ENCODE results near the gene NT5C3A. TPM values are rescaled to one million over a fixed set of nuclear protein-coding genes. Genes with fewer than 3 reads are reported as not detected.

NT5C3A gene
- total and polyA plus RNA-seq, 2 donors from 2014 or later: 22.2 to 29.0 TPM

GRCh38 chr7:33039903-33040292 lies 22.7 kb downstream of the NT5C3A start:
- no peak for FAIRE-seq
- intact Hi-C loops (cut with DNase I): no loop called here
- TF ChIP-seq, protein P1, sequence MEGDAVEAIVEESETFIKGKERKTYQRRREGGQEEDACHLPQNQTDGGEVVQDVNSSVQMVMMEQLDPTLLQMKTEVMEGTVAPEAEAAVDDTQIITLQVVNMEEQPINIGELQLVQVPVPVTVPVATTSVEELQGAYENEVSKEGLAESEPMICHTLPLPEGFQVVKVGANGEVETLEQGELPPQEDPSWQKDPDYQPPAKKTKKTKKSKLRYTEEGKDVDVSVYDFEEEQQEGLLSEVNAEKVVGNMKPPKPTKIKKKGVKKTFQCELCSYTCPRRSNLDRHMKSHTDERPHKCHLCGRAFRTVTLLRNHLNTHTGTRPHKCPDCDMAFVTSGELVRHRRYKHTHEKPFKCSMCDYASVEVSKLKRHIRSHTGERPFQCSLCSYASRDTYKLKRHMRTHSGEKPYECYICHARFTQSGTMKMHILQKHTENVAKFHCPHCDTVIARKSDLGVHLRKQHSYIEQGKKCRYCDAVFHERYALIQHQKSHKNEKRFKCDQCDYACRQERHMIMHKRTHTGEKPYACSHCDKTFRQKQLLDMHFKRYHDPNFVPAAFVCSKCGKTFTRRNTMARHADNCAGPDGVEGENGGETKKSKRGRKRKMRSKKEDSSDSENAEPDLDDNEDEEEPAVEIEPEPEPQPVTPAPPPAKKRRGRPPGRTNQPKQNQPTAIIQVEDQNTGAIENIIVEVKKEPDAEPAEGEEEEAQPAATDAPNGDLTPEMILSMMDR (IDR thresholded peaks at IDR 0.05; ENCODE audit: borderline replicate concordance, extremely low read depth, insufficient read depth): no peak
- Histone ChIP-seq H3K4me3 (ENCODE audit: low read length in 3 of 3) (peak overlapping the region in 2 of 3 donors; percentile 71 to 75), H3K27me3 (ENCODE audit: control insufficient read depth, insufficient read depth, low read length) (no peaks in the 10 kb centered on the region), H3K4me1 (ENCODE audit: control insufficient read depth in 2 of 3, insufficient read depth in 2 of 3, low read depth in 1 of 3, low read length in 3 of 3) (peaks cover 0 to 37% (median 3%) of the 10 kb centered on the region in 3 donors), H3K36me3 (ENCODE audit: control insufficient read depth in 2 of 3, insufficient read depth in 3 of 3, low read length in 3 of 3) (no peaks in the 10 kb centered on the region), H3K9me3 (ENCODE audit: control insufficient read depth in 2 of 3, insufficient read depth in 1 of 3, low read length in 3 of 3) (no peaks in the 10 kb centered on the region), H3K9ac (ENCODE audit: low read length in 3 of 3) (peak overlapping the region in 2 of 3 donors; percentile 65), H3K27ac (ENCODE audit: low read depth in 2 of 2, low read length in 2 of 2) (peak overlapping the region in 1 of 2 donors; percentile 20)
- no peak for DNase-seq

DNA sequence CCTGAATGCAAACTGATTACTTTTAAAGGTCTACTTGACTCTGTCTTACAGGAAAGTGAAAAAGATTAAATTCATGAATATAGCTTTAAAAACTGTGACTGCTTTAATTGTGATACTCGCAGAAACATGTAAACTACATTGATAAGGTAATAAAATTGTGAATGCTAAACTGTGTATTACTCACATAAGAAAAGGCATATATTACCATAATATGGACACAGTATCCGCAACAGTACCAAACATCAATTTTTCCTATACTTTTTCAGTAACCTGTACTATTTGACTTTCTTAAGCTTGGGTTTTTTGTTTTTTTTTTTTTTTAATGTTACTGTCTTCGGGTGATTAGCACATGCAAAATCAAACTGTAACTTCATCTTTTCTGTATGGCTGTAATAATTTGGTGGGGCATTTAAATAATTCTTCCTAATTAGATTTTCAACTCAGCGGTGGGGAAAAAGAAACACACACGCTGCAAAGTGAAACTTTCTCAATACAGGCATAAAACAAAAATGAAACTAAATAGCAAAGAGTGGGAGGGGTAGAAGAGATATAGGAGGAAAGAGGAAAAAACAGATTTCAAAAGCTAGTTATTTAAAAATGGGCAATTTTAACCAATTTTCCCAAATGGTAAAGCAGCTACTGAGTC lies 23.2 kb downstream of the NT5C3A start:
- peak overlapping the region in 2 of 3 donors; percentile 65 for H3K9ac ChIP-seq (ENCODE audit: low read length in 3 of 3)
- peak overlapping the region in 1 of 2 donors; percentile 20 for H3K27ac ChIP-seq (ENCODE audit: low read depth in 2 of 2, low read length in 2 of 2)
- H3K36me3 ChIP-seq (ENCODE audit: control insufficient read depth in 2 of 3, insufficient read depth in 3 of 3, low read length in 3 of 3): no peaks in the 10 kb centered on the region
- H3K4me3 ChIP-seq (ENCODE audit: low read length in 3 of 3): peak overlapping the region; percentile 31 to 75 (median 71)
- intact Hi-C loops (cut with DNase I): no loop called here
- FAIRE-seq (peak; percentile 89), DNase-seq (peak in 1 of 5 donors; percentile 19)
- no peaks in the 10 kb centered on the region for H3K9me3 ChIP-seq (ENCODE audit: control insufficient read depth in 2 of 3, insufficient read depth in 1 of 3, low read length in 3 of 3)
- H3K27me3 ChIP-seq (ENCODE audit: control insufficient read depth, insufficient read depth, low read length): no peaks in the 10 kb centered on the region
- H3K4me1 ChIP-seq (ENCODE audit: control insufficient read depth in 2 of 3, insufficient read depth in 2 of 3, low read depth in 1 of 3, low read length in 3 of 3): peaks cover 0 to 32% (median 3%) of the 10 kb centered on the region in 3 donors
- TF ChIP-seq, protein P1 (IDR thresholded peaks at IDR 0.05; ENCODE audit: borderline replicate concordance, extremely low read depth, insufficient read depth): no peak

GRCh38 chr7:33038639-33039038 lies 23.9 kb downstream of the NT5C3A start:
- FAIRE-seq (no peak), DNase-seq (no peak)
- intact Hi-C loops (cut with DNase I): no loop called here
- H3K4me1 ChIP-seq (ENCODE audit: control insufficient read depth in 2 of 3, insufficient read depth in 2 of 3, low read depth in 1 of 3, low read length in 3 of 3): peaks cover 0 to 25% (median 3%) of the 10 kb centered on the region in 3 donors
- H3K36me3 ChIP-seq (ENCODE audit: control insufficient read depth in 2 of 3, insufficient read depth in 3 of 3, low read length in 3 of 3): no peaks in the 10 kb centered on the region
- no peaks in the 10 kb centered on the region for H3K27me3 ChIP-seq (ENCODE audit: control insufficient read depth, insufficient read depth, low read length)
- no peak overlapping the region for H3K27ac ChIP-seq (ENCODE audit: low read depth in 2 of 2, low read length in 2 of 2)
- H3K9me3 ChIP-seq (ENCODE audit: control insufficient read depth in 2 of 3, insufficient read depth in 1 of 3, low read length in 3 of 3): no peaks in the 10 kb centered on the region
- H3K9ac ChIP-seq (ENCODE audit: low read length in 3 of 3): peak overlapping the region in 1 of 3 donors; percentile 65
- H3K4me3 ChIP-seq (ENCODE audit: low read length in 3 of 3): peak overlapping the region in 1 of 3 donors; percentile 71
- TF ChIP-seq, protein P1 (IDR thresholded peaks at IDR 0.05; ENCODE audit: borderline replicate concordance, extremely low read depth, insufficient read depth): no peak

Measured in kidney (tissue), 14 donors.